Mesothelial cell of epicardium (in vitro differentiated cells): ENCODE data around the gene CTLA4. TPM values are rescaled to one million over a fixed set of nuclear protein-coding genes. Genes with fewer than 3 reads are reported as not detected.

Experiments
- DNase-seq, 2 experiments: peaks; one replicate each; pipeline ENCODE4 v3.0.0; 2021; ENCODE audit warnings: low spot score in 2 of 2; ENCODE audit not compliant: unreplicated experiment in 2 of 2
- H3K27ac Mint-ChIP-seq: 2 replicates; pipeline ENCODE4 v1.8.0; 2021; ENCODE audit warnings: mixed read lengths
- H3K27me3 Mint-ChIP-seq: 2 replicates; pipeline ENCODE4 v1.8.0; 2021; ENCODE audit warnings: low read depth, mixed read lengths
- H3K36me3 Mint-ChIP-seq: 2 replicates; pipeline ENCODE4 v1.8.0; 2021; ENCODE audit warnings: mixed read lengths
- H3K4me1 Mint-ChIP-seq: 2 replicates; pipeline ENCODE4 v1.8.0; 2021; ENCODE audit warnings: mixed read lengths
- H3K4me3 Mint-ChIP-seq: 2 replicates; pipeline ENCODE4 v1.8.0; 2021; ENCODE audit warnings: mild to moderate bottlenecking, moderate library complexity, mixed read lengths
- H3K9me3 Mint-ChIP-seq: 2 replicates; pipeline ENCODE4 v1.8.0; 2021; ENCODE audit warnings: mixed read lengths
- CTCF ChIP-seq: fragments of 200-600 bp; sonication (generic); IDR thresholded peaks from one replicate; pipeline ENCODE4 v1.5.0; 2021; ENCODE audit warnings: antibody characterized with exemption; ENCODE audit not compliant: unreplicated experiment
- total RNA-seq: library from RNA; stranded (reverse); gene quantifications from 3 replicates; pipeline ENCODE4 v1.2.1, GENCODE V29; 2021

CTLA4 gene
- total RNA-seq, 1 donor from 2014 or later: not detected

- H3K9me3 Mint-ChIP-seq: peaks cover 2% of the 10 kb centered on the region
- no peaks in the 10 kb centered on the region for H3K36me3 Mint-ChIP-seq
- H3K4me3 Mint-ChIP-seq: no peak overlapping the region
- TF ChIP-seq CTCF: no peak
- no peak for DNase-seq
- peaks cover 37% of the 10 kb centered on the region for H3K27me3 Mint-ChIP-seq
- no peak overlapping the region for H3K27ac Mint-ChIP-seq
- H3K4me1 Mint-ChIP-seq: no peaks in the 10 kb centered on the region
Observed at GRCh38 chr2:203869223-203870042, 1.9 kb downstream of the CTLA4 start.

- DNase-seq: no peak
- H3K27me3 Mint-ChIP-seq: peaks cover 41% of the 10 kb centered on the region
- TF ChIP-seq CTCF: no peak
- no peak overlapping the region for H3K4me3 Mint-ChIP-seq
- H3K36me3 Mint-ChIP-seq: no peaks in the 10 kb centered on the region
- H3K27ac Mint-ChIP-seq: no peak overlapping the region
- H3K4me1 Mint-ChIP-seq: no peaks in the 10 kb centered on the region
- H3K9me3 Mint-ChIP-seq: no peaks in the 10 kb centered on the region
Observed at GRCh38 chr2:203870481-203870880, 2.9 kb downstream of the CTLA4 start.

- no peak for TF ChIP-seq CTCF
- Mint-ChIP-seq H3K27me3 (peaks cover 41% of the 10 kb centered on the region), H3K4me3 (no peak overlapping the region), H3K36me3 (no peaks in the 10 kb centered on the region), H3K9me3 (no peaks in the 10 kb centered on the region), H3K4me1 (no peaks in the 10 kb centered on the region), H3K27ac (no peak overlapping the region)
- no peak for DNase-seq
Observed at GRCh38 chr2:203870941-203871340, 3.4 kb downstream of the CTLA4 start.

- H3K27ac Mint-ChIP-seq: no peak overlapping the region
- DNase-seq: no peak
- H3K27me3 Mint-ChIP-seq: peaks cover 41% of the 10 kb centered on the region
- no peak overlapping the region for H3K4me3 Mint-ChIP-seq
- no peak for TF ChIP-seq CTCF
- no peaks in the 10 kb centered on the region for H3K9me3 Mint-ChIP-seq
- no peaks in the 10 kb centered on the region for H3K4me1 Mint-ChIP-seq
- no peaks in the 10 kb centered on the region for H3K36me3 Mint-ChIP-seq
Observed at GRCh38 chr2:203871371-203871983, 3.9 kb downstream of the CTLA4 start.

GRCh38 chr2:203873461-203873860, 5.9 kb downstream of the CTLA4 start:
- peaks cover 34% of the 10 kb centered on the region for H3K27me3 Mint-ChIP-seq

More at GRCh38 chr2:203873461-203873860, 5.9 kb downstream of the CTLA4 start:
- DNase-seq: no peak
- Mint-ChIP-seq H3K27ac (no peak overlapping the region), H3K9me3 (no peaks in the 10 kb centered on the region), H3K4me1 (peaks cover 8% of the 10 kb centered on the region), H3K36me3 (no peaks in the 10 kb centered on the region), H3K4me3 (no peak overlapping the region)
- no peak for TF ChIP-seq CTCF
